Measurements from ENCODE around the gene FAM120C. TPM values are rescaled to one million over a fixed set of nuclear protein-coding genes. Genes with fewer than 3 reads are reported as not detected.

The FAM120C gene
- total and polyA plus RNA-seq, 3 experiments from 2014 or later, result 4.8 to 9.0 (median 8.2) TPM

- peak in 3 of 5 donors; percentile 18 to 66 (median 26) for DNase-seq
- Histone ChIP-seq H3K4me3 (ENCODE audit: low read length) (peak overlapping the region; percentile 85), H3K27me3 (ENCODE audit: insufficient read depth, low read length, poor library complexity, severe bottlenecking) (no peaks in the 10 kb centered on the region), H3K36me3 (ENCODE audit: insufficient read depth, low read length) (no peaks in the 10 kb centered on the region), H3K27ac (ENCODE audit: low read depth, low read length) (peak overlapping the region; percentile 81), H3K4me1 (ENCODE audit: insufficient read depth, low read length) (peaks cover 13% of the 10 kb centered on the region), H3K9me3 (ENCODE audit: low read length) (no peaks in the 10 kb centered on the region)
- Mint-ChIP-seq H3K27ac (peak overlapping the region; percentile 88 to 100 (median 98)), H3K27me3 (no peaks in the 10 kb centered on the region), H3K9me3 (no peaks in the 10 kb centered on the region), H3K4me3 (peak overlapping the region; percentile 89 to 97 (median 94)), H3K4me1 (peaks cover 24 to 30% (median 27%) of the 10 kb centered on the region in 3 donors), H3K36me3 (peaks cover 0 to 36% (median 0%) of the 10 kb centered on the region in 3 donors)
- CTCF ChIA-PET, result no interaction called here
- POLR2A ChIA-PET, result interaction anchor here (1.1 to 2.5 kb wide), 5 partner anchors 139 to 596 kb away, joined by 3 to 19 read pairs (median 15); partner anchors contain the start of genes FAM120C, GNL3L and HUWE1
These were observed 139.4 kb downstream of the FAM120C start for GRCh38 chrX:54043541-54044125.

GRCh38 chrX:54043056-54043455 is 140.0 kb downstream of the FAM120C start:
- POLR2A ChIA-PET, result interaction anchor here (1.1 to 2.5 kb wide), 5 partner anchors 140 to 596 kb away, joined by 3 to 19 read pairs (median 15); partner anchors contain the start of genes FAM120C, GNL3L and HUWE1
- H3K4me3 ChIP-seq (ENCODE audit: low read length), result peak overlapping the region; percentile 85
- H3K4me3 Mint-ChIP-seq, result peak overlapping the region; percentile 89 to 97 (median 94)
- peak in 1 of 5 donors; percentile 21 for DNase-seq
- no peaks in the 10 kb centered on the region for H3K27me3 ChIP-seq (ENCODE audit: insufficient read depth, low read length, poor library complexity, severe bottlenecking)
- H3K36me3 Mint-ChIP-seq, result peaks cover 0 to 41% (median 0%) of the 10 kb centered on the region in 3 donors
- no peaks in the 10 kb centered on the region for H3K9me3 ChIP-seq (ENCODE audit: low read length)
- H3K4me1 Mint-ChIP-seq, result peaks cover 24 to 30% (median 27%) of the 10 kb centered on the region in 3 donors
- peak overlapping the region; percentile 88 to 100 (median 97) for H3K27ac Mint-ChIP-seq
- peaks cover 13% of the 10 kb centered on the region for H3K4me1 ChIP-seq (ENCODE audit: insufficient read depth, low read length)
- H3K27me3 Mint-ChIP-seq, result no peaks in the 10 kb centered on the region
- CTCF ChIA-PET, result interaction anchor here (0.6 to 1.1 kb wide), 4 partner anchors 14 to 1225 kb away, joined by 3 to 4 read pairs (median 3); no protein-coding TSS in a partner anchor
- no peaks in the 10 kb centered on the region for H3K9me3 Mint-ChIP-seq
- no peaks in the 10 kb centered on the region for H3K36me3 ChIP-seq (ENCODE audit: insufficient read depth, low read length)
- peak overlapping the region; percentile 81 for H3K27ac ChIP-seq (ENCODE audit: low read depth, low read length)

- POLR2A ChIA-PET, result interaction anchor here (0.5 to 2.5 kb wide), 4 partner anchors 140 to 593 kb away, joined by 3 to 19 read pairs (median 9); partner anchors contain the start of genes FAM120C and HUWE1
- no peaks in the 10 kb centered on the region for H3K27me3 Mint-ChIP-seq
These were observed 140.4 kb downstream of the FAM120C start for GRCh38 chrX:54042609-54043021.

GRCh38 chrX:54030329-54030728 is 152.7 kb downstream of the FAM120C start:
- DNase-seq, result no peak
- Mint-ChIP-seq H3K4me1 (peaks cover 3 to 45% (median 16%) of the 10 kb centered on the region in 3 donors), H3K4me3 (peak overlapping the region in 1 of 7 donors; percentile 46), H3K27me3 (peaks cover 0 to 6% of the 10 kb centered on the region in 2 donors), H3K9me3 (no peaks in the 10 kb centered on the region), H3K36me3 (peaks cover 0 to 84% (median 12%) of the 10 kb centered on the region in 3 donors), H3K27ac (no peak overlapping the region)
- CTCF ChIA-PET, result no interaction called here
- Histone ChIP-seq H3K27ac (ENCODE audit: low read depth, low read length) (no peak overlapping the region), H3K4me3 (ENCODE audit: low read length) (no peak overlapping the region), H3K9me3 (ENCODE audit: low read length) (no peaks in the 10 kb centered on the region), H3K36me3 (ENCODE audit: insufficient read depth, low read length) (peaks cover 27% of the 10 kb centered on the region), H3K27me3 (ENCODE audit: insufficient read depth, low read length, poor library complexity, severe bottlenecking) (no peaks in the 10 kb centered on the region), H3K4me1 (ENCODE audit: insufficient read depth, low read length) (no peaks in the 10 kb centered on the region)
- POLR2A ChIA-PET, result no interaction called here

More at GRCh38 chrX:54042609-54043021, 140.4 kb downstream of the FAM120C start:
- Mint-ChIP-seq H3K4me1 (peaks cover 24 to 30% (median 29%) of the 10 kb centered on the region in 3 donors), H3K36me3 (peaks cover 0 to 46% (median 0%) of the 10 kb centered on the region in 3 donors), H3K27ac (peak overlapping the region; percentile 88 to 100 (median 97)), H3K9me3 (no peaks in the 10 kb centered on the region), H3K4me3 (peak overlapping the region; percentile 89 to 97 (median 94))
- peak; percentile 10 to 65 (median 23) for DNase-seq
- Histone ChIP-seq H3K27ac (ENCODE audit: low read depth, low read length) (no peak overlapping the region), H3K4me3 (ENCODE audit: low read length) (no peak overlapping the region), H3K27me3 (ENCODE audit: insufficient read depth, low read length, poor library complexity, severe bottlenecking) (no peaks in the 10 kb centered on the region), H3K36me3 (ENCODE audit: insufficient read depth, low read length) (no peaks in the 10 kb centered on the region), H3K9me3 (ENCODE audit: low read length) (no peaks in the 10 kb centered on the region), H3K4me1 (ENCODE audit: insufficient read depth, low read length) (peaks cover 13% of the 10 kb centered on the region)
- CTCF ChIA-PET, result interaction anchor here (0.6 to 1.1 kb wide), 4 partner anchors 13 to 1226 kb away, joined by 3 to 4 read pairs (median 3); no protein-coding TSS in a partner anchor

- Histone ChIP-seq H3K4me1 (ENCODE audit: insufficient read depth, low read length) (no peaks in the 10 kb centered on the region), H3K27ac (ENCODE audit: low read depth, low read length) (no peak overlapping the region), H3K4me3 (ENCODE audit: low read length) (no peak overlapping the region), H3K9me3 (ENCODE audit: low read length) (no peaks in the 10 kb centered on the region), H3K27me3 (ENCODE audit: insufficient read depth, low read length, poor library complexity, severe bottlenecking) (no peaks in the 10 kb centered on the region), H3K36me3 (ENCODE audit: insufficient read depth, low read length) (peaks cover 27% of the 10 kb centered on the region)
- DNase-seq, result no peak
- H3K36me3 Mint-ChIP-seq, result peaks cover 0 to 81% (median 13%) of the 10 kb centered on the region in 3 donors
- POLR2A ChIA-PET, result no interaction called here
- H3K4me1 Mint-ChIP-seq, result peaks cover 3 to 47% (median 16%) of the 10 kb centered on the region in 3 donors
- no peak overlapping the region for H3K27ac Mint-ChIP-seq
- no peaks in the 10 kb centered on the region for H3K9me3 Mint-ChIP-seq
- CTCF ChIA-PET, result interaction anchor here (0.6 kb wide), 1 partner anchor 13 kb away, joined by 3 read pairs; no protein-coding TSS in a partner anchor
- peaks cover 0 to 6% of the 10 kb centered on the region in 2 donors for H3K27me3 Mint-ChIP-seq
- peak overlapping the region in 1 of 7 donors; percentile 46 for H3K4me3 Mint-ChIP-seq
These were observed 153.4 kb downstream of the FAM120C start for GRCh38 chrX:54029529-54030143.

- no peak for DNase-seq
- POLR2A ChIA-PET, result no interaction called here
- Mint-ChIP-seq H3K4me1 (peaks cover 2 to 27% (median 7%) of the 10 kb centered on the region in 3 donors), H3K9me3 (no peaks in the 10 kb centered on the region), H3K27ac (peak overlapping the region in 1 of 8 donors; percentile 58), H3K4me3 (no peak overlapping the region), H3K27me3 (peaks cover 0 to 7% of the 10 kb centered on the region in 2 donors), H3K36me3 (peaks cover 0 to 63% (median 11%) of the 10 kb centered on the region in 3 donors)
- no peaks in the 10 kb centered on the region for H3K9me3 ChIP-seq (ENCODE audit: low read length)
- no peak overlapping the region for H3K4me3 ChIP-seq (ENCODE audit: low read length)
- no peaks in the 10 kb centered on the region for H3K4me1 ChIP-seq (ENCODE audit: insufficient read depth, low read length)
- no peaks in the 10 kb centered on the region for H3K27me3 ChIP-seq (ENCODE audit: insufficient read depth, low read length, poor library complexity, severe bottlenecking)
- CTCF ChIA-PET, result no interaction called here
- peaks cover 7% of the 10 kb centered on the region for H3K36me3 ChIP-seq (ENCODE audit: insufficient read depth, low read length)
- H3K27ac ChIP-seq (ENCODE audit: low read depth, low read length), result no peak overlapping the region
These were observed 158.7 kb downstream of the FAM120C start for GRCh38 chrX:54024350-54024749.

Data from CD8-positive, alpha-beta memory T cell (primary cell).